GM10266 (cell line): ENCODE results near the gene ZNF320.
A peak's percentile ranks its signal among the peaks of the same experiment; 100 is the strongest.
"Not testable (repeated sequence)": the region's sequence is repeated elsewhere in the genome, so short reads cannot be mapped to it uniquely, and the experiment has no call there.

Experiments used
- DNase-seq: peaks from one replicate; pipeline ENCODE4 v3.0.0; 2012; ENCODE audit errors: extremely low spot score
- TF ChIP-seq, protein P1 (sequence below): IDR thresholded peaks from 2 replicates; pipeline ENCODE4 v1.5.1; 2012; ENCODE audit warnings: mild to moderate bottlenecking, low read depth; ENCODE audit not compliant: control insufficient read depth, insufficient read depth; ENCODE audit errors: missing control alignments

The ZNF320 gene

DNA sequence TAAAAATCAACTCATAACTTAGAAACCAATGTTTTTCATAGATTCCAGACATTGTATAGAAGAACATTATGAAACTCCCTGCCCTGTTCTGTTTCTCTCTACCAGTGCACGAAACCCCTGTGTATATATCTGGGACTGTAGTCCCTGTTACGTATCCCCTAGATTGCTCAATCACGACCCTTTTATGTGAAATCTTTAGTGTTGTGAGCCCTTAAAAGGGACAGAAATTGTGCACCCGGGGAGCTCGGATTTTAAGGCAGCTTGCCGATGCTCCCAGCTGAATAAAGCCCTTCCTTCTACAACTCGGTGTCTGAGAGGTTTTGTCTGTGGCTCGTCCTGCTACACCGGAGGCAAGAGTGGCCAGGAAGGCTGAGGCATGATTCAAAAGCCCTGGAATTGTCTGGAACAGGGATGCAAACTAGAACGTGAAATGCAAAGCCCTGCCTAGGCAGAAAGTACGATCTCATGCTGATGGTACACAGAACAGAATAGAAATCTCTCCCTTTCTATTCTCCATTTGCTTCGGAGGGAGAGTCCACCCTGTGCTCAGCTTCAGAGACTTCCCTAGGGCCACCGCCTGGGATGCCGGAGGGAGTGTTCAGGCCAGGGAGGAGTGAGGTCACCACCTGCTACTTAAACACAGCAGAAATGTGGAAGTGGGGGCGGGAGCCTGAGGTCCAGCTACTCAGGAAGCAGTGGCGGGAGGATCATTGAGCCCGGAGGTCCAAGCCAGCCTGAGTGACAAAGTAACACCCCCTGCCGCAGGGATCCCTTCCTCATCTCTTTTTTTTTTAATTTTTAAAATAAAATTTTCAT, 26.6 kb upstream of the ZNF320 start:
- no peak for DNase-seq
- TF ChIP-seq, protein P1, sequence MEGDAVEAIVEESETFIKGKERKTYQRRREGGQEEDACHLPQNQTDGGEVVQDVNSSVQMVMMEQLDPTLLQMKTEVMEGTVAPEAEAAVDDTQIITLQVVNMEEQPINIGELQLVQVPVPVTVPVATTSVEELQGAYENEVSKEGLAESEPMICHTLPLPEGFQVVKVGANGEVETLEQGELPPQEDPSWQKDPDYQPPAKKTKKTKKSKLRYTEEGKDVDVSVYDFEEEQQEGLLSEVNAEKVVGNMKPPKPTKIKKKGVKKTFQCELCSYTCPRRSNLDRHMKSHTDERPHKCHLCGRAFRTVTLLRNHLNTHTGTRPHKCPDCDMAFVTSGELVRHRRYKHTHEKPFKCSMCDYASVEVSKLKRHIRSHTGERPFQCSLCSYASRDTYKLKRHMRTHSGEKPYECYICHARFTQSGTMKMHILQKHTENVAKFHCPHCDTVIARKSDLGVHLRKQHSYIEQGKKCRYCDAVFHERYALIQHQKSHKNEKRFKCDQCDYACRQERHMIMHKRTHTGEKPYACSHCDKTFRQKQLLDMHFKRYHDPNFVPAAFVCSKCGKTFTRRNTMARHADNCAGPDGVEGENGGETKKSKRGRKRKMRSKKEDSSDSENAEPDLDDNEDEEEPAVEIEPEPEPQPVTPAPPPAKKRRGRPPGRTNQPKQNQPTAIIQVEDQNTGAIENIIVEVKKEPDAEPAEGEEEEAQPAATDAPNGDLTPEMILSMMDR = no peak

DNA sequence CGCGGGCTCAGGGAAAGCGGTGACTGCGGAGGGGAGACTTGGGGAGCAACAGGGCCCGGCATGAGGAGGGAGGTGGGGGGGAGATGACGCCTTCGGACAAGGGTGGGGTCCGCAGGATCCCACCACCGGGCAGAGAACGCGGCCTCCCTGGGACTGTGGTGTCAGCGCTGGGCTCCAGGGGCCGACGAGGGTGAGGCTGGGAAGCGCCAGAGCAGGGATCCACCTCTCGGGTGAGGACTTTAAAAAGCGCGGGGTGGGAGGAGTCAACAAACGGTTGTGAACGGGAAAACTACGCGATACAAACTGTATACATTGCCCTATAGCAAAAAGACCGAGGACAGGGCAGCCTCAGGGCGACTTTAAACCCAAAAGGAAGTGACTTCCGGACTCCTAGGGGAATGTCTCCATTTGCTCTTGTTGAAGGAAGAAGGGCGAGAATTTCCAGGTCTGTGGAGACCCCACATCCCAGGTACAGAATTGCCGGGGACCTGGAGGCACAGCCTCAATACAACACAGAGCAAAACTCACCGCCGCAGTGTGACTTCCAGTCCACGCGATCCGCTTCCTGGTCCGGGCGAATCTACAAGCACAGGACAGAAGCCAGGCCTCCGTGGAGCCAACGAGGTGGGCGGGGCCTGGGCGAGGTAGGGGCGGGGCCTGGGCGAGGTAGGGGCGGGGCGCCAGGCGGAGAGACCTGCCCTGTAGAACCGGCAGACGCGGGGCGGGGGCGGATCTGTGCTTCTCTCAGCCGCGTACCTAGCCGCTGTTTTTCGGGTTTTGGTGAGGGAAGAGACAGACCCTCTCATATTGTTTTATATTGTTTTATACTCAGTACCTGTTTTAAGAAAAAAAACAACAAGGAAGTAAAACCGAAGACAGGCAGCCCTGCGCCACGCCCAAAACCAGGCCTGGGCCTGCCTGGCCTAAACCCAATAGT, 25.7 kb upstream of the ZNF320 start, which contains the start of gene ZNF888:
Gene ZNF888, minus strand, starts transcription at position 588 of the 937 bp plus-strand sequence. CDS start 5,555 bp downstream, outside the sequence.
- peak; percentile 88 for DNase-seq
- TF ChIP-seq, protein P1 = no peak

DNA sequence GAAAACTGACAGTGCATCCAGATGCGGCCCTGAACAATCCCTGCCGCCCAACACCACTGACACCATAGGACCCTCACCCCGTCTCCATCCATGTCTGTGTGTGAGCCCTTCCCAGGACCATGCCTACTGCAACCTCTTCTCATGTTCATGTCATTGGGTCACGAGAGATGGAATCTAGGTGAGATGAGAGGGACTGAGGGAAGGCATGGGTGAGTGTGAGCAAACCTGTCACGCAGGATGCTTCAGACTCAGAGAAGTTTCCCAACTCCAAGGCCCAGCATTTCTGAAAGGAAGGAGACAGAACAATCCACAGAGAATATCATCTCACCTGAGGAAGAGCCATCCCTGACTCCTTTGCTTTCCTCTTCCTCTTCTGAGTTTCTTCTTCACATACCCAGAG, 20.1 kb upstream of the ZNF320 start:
- TF ChIP-seq, protein P1 = no peak
- DNase-seq = no peak

DNA sequence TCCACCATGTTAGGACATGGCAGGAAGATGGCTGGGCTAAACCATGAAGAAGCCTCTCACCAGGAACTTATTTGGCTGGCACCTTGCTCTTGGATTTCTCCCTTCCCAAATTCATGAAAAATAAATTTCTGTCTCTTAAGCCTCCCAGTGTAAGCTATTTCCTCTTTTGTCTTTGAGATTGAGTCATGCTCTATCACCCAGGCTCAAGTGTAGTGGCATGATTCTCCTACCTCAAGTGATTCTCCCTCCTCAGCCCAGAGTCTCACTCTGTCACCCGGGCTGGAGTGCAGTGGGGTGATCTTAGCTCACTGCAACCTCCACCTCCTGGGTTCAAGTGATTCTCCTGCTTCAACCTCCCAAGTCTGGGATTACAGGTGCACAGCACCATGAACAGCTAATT, 13.2 kb upstream of the ZNF320 start:
- TF ChIP-seq, protein P1 = no peak
- no peak for DNase-seq

DNA sequence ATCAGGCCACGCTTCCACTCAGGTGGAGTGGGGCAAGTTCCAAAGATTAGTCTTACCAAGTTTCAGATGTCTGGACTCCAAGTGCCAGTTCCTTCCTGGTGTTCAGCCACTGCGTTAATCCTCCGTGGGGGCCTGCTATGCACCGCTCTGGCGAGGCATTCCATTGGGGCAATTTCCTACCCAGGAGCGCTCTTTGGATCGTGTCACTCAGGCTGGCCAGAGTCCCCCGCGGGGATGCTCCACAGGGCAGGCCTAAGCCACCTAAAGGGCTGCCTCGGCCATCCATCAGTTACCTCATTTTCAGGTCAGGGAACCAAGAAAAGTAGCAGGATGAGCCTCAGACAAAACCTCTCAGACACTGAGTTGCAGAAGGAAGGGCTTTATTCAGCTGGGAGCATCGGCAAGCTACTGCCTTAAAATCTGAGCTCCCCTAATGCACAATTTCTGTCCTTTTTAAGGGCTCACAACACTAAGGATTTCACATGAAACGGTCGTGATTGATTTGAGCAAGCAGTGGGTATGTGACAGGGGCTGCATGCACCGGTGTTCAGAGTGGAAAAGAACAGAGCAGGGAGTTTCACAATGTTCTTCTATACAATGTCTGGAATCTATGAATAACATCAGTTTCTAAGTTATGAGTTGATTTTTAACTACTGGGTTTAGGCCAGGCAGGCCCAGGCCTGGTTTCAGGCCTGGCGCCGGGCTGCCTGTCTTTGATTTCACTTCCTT, 6.8 kb upstream of the ZNF320 start:
- not testable (repeated sequence) for DNase-seq

DNA sequence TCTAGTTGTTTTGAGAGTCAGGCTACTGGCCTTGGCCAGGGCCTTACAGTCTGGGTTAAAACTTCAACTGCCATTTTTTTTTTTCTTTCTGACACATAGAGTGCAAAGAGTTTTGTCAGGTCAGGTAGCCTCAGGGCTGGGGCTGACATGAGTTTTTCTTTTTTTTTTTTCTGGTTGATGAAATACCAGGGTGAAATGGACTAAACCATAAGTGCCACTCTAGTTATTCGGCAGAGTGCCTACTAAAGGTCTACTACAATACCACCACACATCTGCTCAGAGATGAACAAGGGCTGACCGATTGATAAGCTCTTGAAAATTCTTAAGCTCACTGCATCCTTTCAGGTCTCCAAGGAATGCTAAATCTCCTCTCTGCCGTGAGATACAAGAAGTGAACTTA, 4.4 kb upstream of the ZNF320 start:
- TF ChIP-seq, protein P1 = no peak

DNA sequence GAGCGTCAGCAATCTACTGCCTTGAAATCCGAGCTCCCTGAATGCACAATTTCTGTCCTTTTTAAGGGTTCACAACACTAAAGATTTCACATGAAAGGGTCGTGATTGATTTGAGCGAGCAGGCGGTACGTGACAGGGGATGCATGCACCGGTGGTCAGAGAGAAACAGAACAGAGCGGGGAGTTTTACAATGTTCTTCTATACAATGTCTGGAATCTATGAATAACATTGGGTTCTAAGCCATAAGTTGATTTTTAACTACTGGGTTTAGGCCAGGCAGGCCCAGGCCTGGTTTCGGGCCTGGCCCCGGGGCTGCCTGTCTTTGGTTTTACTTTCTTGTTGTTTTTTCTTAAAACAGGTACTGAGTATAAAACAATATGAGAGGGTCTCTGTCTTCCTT, 1.2 kb upstream of the ZNF320 start:
- DNase-seq = not testable (repeated sequence)

More for the DNA sequence above, 4.4 kb upstream of the ZNF320 start:
- DNase-seq = no peak
